Caco-2 (cell line): ENCODE results near the gene BRI3. TPM values are rescaled to one million over a fixed set of nuclear protein-coding genes. Genes with fewer than 3 reads are reported as not detected.

Experiments used
- BruUV-seq: library from RNA; stranded (reverse); fragments of 400-500 nt; replicated peaks from 2 replicates; lab custom pipeline; 2021; lab: Mats Ljungman, UMichigan
- CTCF ChIA-PET: fragments of 300-600 bp; sonication (Branson Sonifier 250); formaldehyde crosslinking; loops from one replicate; lab custom pipeline; 2022; ENCODE audit warnings: antibody characterized with exemption; lab: Charles Lee
- POLR2A ChIA-PET: fragments of 300-600 bp; sonication (Branson Sonifier 250); formaldehyde crosslinking; loops from one replicate; lab custom pipeline; 2022; ENCODE audit warnings: antibody characterized with exemption; lab: Charles Lee
- DNase-seq, 2 experiments: peaks; one replicate each; pipeline versions ENCODE4 v3.0.0 to v3.0.0-alpha.2; 2020 to 2022
- H3K27me3 ChIP-seq: replicated peaks from 2 replicates; pipeline ENCODE4 v1.6.0; 2011; ENCODE audit warnings: low read length; ENCODE audit not compliant: control insufficient read depth, insufficient read depth
- H3K36me3 ChIP-seq: 2 replicates; pipeline ENCODE4 v1.5.1; 2011; ENCODE audit warnings: low read length; ENCODE audit not compliant: control insufficient read depth, insufficient read depth
- H3K4me1 ChIP-seq: fragments of 250-450 bp; sonication (Bioruptor Pico); 2 replicates; pipeline ENCODE4 v1.5.1; 2020; ENCODE audit warnings: mild to moderate bottlenecking
- H3K4me3 ChIP-seq: 2 replicates; pipeline ENCODE4 v1.5.1; 2011; ENCODE audit warnings: low read depth, mild to moderate bottlenecking, control low read depth, low read length
- H3K9me3 ChIP-seq: fragments of 250-450 bp; sonication (Bioruptor Pico); 2 replicates; pipeline ENCODE4 v1.5.1; 2020; ENCODE audit warnings: mild to moderate bottlenecking, moderate library complexity
- H3K27ac Mint-ChIP-seq: one replicate; pipeline ENCODE4 v1.8.0; 2022; ENCODE audit warnings: mixed read lengths; ENCODE audit not compliant: unreplicated experiment
- H3K27me3 Mint-ChIP-seq: one replicate; pipeline ENCODE4 v1.8.0; 2022; ENCODE audit warnings: mixed read lengths; ENCODE audit not compliant: insufficient read depth, unreplicated experiment
- H3K36me3 Mint-ChIP-seq: one replicate; pipeline ENCODE4 v1.8.0; 2022; ENCODE audit warnings: mild to moderate bottlenecking, mixed read lengths; ENCODE audit not compliant: insufficient read depth, unreplicated experiment
- H3K4me1 Mint-ChIP-seq: one replicate; pipeline ENCODE4 v1.8.0; 2022; ENCODE audit warnings: low read depth, mixed read lengths; ENCODE audit not compliant: unreplicated experiment
- H3K4me3 Mint-ChIP-seq: one replicate; pipeline ENCODE4 v1.8.0; 2022; ENCODE audit warnings: mild to moderate bottlenecking, moderate library complexity, mixed read lengths; ENCODE audit not compliant: unreplicated experiment
- H3K9me3 Mint-ChIP-seq: one replicate; pipeline ENCODE4 v1.8.0; 2022; ENCODE audit warnings: mixed read lengths; ENCODE audit not compliant: unreplicated experiment
- CTCF ChIP-seq, 2 experiments: fragments of 200-600 bp in 1 of 2; IDR thresholded peaks; 1 replicate in 1 of 2; 2 replicates in 1 of 2; pipeline versions ENCODE4 v1.5.1 to v1.8.0; 2011 to 2022; ENCODE audit warnings: antibody characterized with exemption in 1 of 2, control low read depth in 1 of 2, inconsistent platforms in 1 of 2, low read depth in 1 of 2, low read length in 1 of 2, mild to moderate bottlenecking in 1 of 2, moderate library complexity in 1 of 2; ENCODE audit not compliant: insufficient read depth in 1 of 2, severe bottlenecking in 1 of 2, unreplicated experiment in 1 of 2
- intact Hi-C: fragments of 100-400 bp; cut with micrococcal nuclease; formaldehyde crosslinking; loops from one replicate; pipeline ENCODE4 v1.10.0; 2022; ENCODE audit not compliant: unreplicated experiment
- total RNA-seq: library from RNA; stranded (reverse); gene quantifications from 2 replicates; pipeline ENCODE4 v1.2.3, GENCODE V29; 2022

Gene BRI3
- total RNA-seq, 1 experiment from 2014 or later = 224 TPM

DNA sequence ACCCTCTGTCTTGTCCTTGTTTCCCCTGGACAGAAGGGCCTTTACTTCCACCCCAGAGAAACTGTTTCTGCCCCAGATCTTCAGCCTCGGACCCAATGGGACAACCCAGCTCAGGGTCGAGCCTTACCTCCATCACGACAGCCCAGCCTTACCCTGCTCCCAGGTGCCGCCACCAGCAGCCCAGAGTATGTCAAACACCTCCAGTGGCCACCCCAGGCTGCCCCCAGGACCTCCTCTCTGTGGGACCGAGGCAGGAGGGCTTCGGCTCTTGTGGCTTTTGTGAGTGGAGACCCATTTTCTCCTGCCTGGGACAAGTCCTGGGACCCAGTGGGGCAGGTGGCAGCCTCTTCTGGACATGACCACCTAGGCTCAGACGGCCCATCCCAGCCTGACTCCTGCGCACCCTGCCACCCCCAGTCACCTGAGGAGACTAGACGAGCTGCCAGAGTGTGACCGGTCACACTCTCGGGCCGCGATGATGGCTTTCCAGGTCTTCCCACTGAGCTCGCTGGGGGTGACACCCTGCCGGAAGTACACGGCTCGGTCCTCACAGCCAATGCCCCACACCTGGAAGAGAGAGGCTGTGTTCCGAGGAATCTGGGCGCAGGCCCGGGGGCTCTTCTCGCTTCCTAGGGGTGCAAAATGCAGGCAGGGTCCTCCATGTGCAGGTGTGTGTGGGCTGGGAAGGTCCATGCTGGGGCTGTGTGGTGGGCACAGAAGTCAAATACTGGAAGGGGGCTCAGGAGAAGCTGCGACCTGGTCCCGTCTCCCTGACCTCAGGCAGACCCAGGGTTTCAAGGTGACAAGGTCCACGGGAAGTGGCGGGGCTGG, 44.9 kb upstream of the BRI3 start:
- H3K9me3 Mint-ChIP-seq = no peaks in the 10 kb centered on the region
- no peak overlapping the region for H3K4me3 ChIP-seq
- no peaks in the 10 kb centered on the region for H3K27me3 Mint-ChIP-seq
- H3K4me1 ChIP-seq = no peaks in the 10 kb centered on the region
- no peak for DNase-seq
- H3K27ac Mint-ChIP-seq = no peak overlapping the region
- POLR2A ChIA-PET = no interaction called here
- H3K4me1 Mint-ChIP-seq = no peaks in the 10 kb centered on the region
- H3K4me3 Mint-ChIP-seq = no peak overlapping the region
- H3K9me3 ChIP-seq = no peaks in the 10 kb centered on the region
- no peaks in the 10 kb centered on the region for H3K36me3 Mint-ChIP-seq
- intact Hi-C loops = no loop called here
- H3K27me3 ChIP-seq = no peaks in the 10 kb centered on the region
- no peaks in the 10 kb centered on the region for H3K36me3 ChIP-seq
- BruUV-seq = no TSS peak
- CTCF ChIA-PET = no interaction called here
- no peak for TF ChIP-seq CTCF (IDR thresholded peaks at IDR 0.05; ENCODE audit: insufficient read depth in 1 of 2, low read depth in 1 of 2, low read length in 1 of 2, severe bottlenecking in 1 of 2, unreplicated experiment in 1 of 2)

DNA sequence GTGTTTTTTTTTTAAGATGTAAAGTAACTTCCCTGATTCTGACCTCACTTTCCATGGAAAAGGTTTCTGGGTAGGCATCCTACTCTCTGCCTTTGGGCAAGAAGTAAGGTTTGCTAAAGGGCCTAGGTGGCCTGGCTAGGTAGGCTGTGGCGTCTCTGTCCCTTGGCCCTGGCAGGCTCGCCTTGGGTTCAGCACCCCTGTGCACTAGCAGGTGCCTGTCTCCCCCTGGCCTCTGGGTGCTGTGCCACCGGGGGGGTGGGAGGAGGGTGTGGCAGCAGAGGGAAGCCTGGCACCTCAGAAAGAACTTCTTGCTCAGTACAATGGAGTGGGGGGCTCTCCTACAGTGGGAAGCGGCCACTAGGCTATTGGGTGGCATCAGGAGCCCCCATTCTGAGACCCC, 43.4 kb upstream of the BRI3 start:
- Histone ChIP-seq H3K27me3 (no peaks in the 10 kb centered on the region), H3K9me3 (no peaks in the 10 kb centered on the region), H3K4me1 (no peaks in the 10 kb centered on the region), H3K4me3 (no peak overlapping the region), H3K36me3 (no peaks in the 10 kb centered on the region)
- no peaks in the 10 kb centered on the region for H3K9me3 Mint-ChIP-seq
- BruUV-seq = no TSS peak
- no peaks in the 10 kb centered on the region for H3K27me3 Mint-ChIP-seq
- ChIA-PET CTCF (no interaction called here), POLR2A (no interaction called here)
- no peak for TF ChIP-seq CTCF (IDR thresholded peaks at IDR 0.05; ENCODE audit: insufficient read depth in 1 of 2, low read depth in 1 of 2, low read length in 1 of 2, severe bottlenecking in 1 of 2, unreplicated experiment in 1 of 2)
- no peak overlapping the region for H3K27ac Mint-ChIP-seq
- no peaks in the 10 kb centered on the region for H3K4me1 Mint-ChIP-seq
- DNase-seq = no peak
- H3K4me3 Mint-ChIP-seq = no peak overlapping the region
- H3K36me3 Mint-ChIP-seq = no peaks in the 10 kb centered on the region
- intact Hi-C loops = no loop called here

GRCh38 chr7:98238976-98239375, 42.5 kb upstream of the BRI3 start:
- no peak overlapping the region for H3K4me3 Mint-ChIP-seq
- H3K27me3 Mint-ChIP-seq = no peaks in the 10 kb centered on the region
- ChIA-PET CTCF (no interaction called here), POLR2A (no interaction called here)
- BruUV-seq = no TSS peak
- no peaks in the 10 kb centered on the region for H3K9me3 Mint-ChIP-seq
- H3K4me1 ChIP-seq = no peaks in the 10 kb centered on the region
- intact Hi-C loops = no loop called here
- no peak overlapping the region for H3K27ac Mint-ChIP-seq
- H3K9me3 ChIP-seq = no peaks in the 10 kb centered on the region
- H3K4me1 Mint-ChIP-seq = no peaks in the 10 kb centered on the region
- H3K36me3 Mint-ChIP-seq = no peaks in the 10 kb centered on the region
- no peaks in the 10 kb centered on the region for H3K36me3 ChIP-seq
- TF ChIP-seq CTCF (IDR thresholded peaks at IDR 0.05; ENCODE audit: insufficient read depth in 1 of 2, low read depth in 1 of 2, low read length in 1 of 2, severe bottlenecking in 1 of 2, unreplicated experiment in 1 of 2) = no peak
- H3K27me3 ChIP-seq = no peaks in the 10 kb centered on the region
- H3K4me3 ChIP-seq = no peak overlapping the region
- DNase-seq = no peak
